HUDEP-2 (cell line): Measurements from ENCODE around the gene ERICH2.

Source experiments
- DNase-seq, 76 experiments: peaks; one replicate each; lab custom pipeline; 2025; ENCODE audit not compliant: unreplicated experiment in 76 of 76; lab: John Stamatoyannopoulos, UW

The ERICH2 gene

GRCh38 chr2:170761572-170761971, 8.6 kb upstream of the ERICH2 start:
- no peak for DNase-seq

GRCh38 chr2:170762760-170763159, 7.4 kb upstream of the ERICH2 start:
- no peak for DNase-seq

GRCh38 chr2:170763232-170763631, 6.9 kb upstream of the ERICH2 start:
- DNase-seq, result no peak

- no peak for DNase-seq
These were observed 5.3 kb upstream of the ERICH2 start for GRCh38 chr2:170764880-170765261.

GRCh38 chr2:170766693-170767092, 3.5 kb upstream of the ERICH2 start:
- no peak for DNase-seq

GRCh38 chr2:170770606-170771420, 635 bp downstream of the ERICH2 start:
- DNase-seq, result peak in 75 of 76 experiments; percentile 11 to 89 (median 76)

- DNase-seq, result peak in 3 of 76 experiments; percentile 34 to 49 (median 34)
These were observed 1.3 kb downstream of the ERICH2 start for GRCh38 chr2:170771421-170771937.

- no peak for DNase-seq
These were observed 2.1 kb downstream of the ERICH2 start for GRCh38 chr2:170772295-170772694.

GRCh38 chr2:170774074-170774473, 3.9 kb downstream of the ERICH2 start:
- no peak for DNase-seq

GRCh38 chr2:170778900-170779299, 8.7 kb downstream of the ERICH2 start:
- DNase-seq, result no peak

- no peak for DNase-seq
These were observed 9.1 kb downstream of the ERICH2 start for GRCh38 chr2:170779304-170779703.

- DNase-seq, result no peak
These were observed 12.5 kb downstream of the ERICH2 start for GRCh38 chr2:170782673-170783072.

- DNase-seq, result no peak
These were observed 13.4 kb downstream of the ERICH2 start for GRCh38 chr2:170783549-170783948.

GRCh38 chr2:170798996-170799395, 28.8 kb downstream of the ERICH2 start:
- no peak for DNase-seq

- DNase-seq, result no peak
These were observed 36.4 kb downstream of the ERICH2 start for GRCh38 chr2:170806548-170806947.

GRCh38 chr2:170812710-170813600, 42.8 kb downstream of the ERICH2 start:
- DNase-seq, result peak in 36 of 76 experiments; percentile 7 to 77 (median 54)

GRCh38 chr2:170813611-170814532, 43.7 kb downstream of the ERICH2 start:
- DNase-seq, result peak in 32 of 76 experiments; percentile 3 to 61 (median 32)

- DNase-seq, result no peak
These were observed 44.5 kb downstream of the ERICH2 start for GRCh38 chr2:170814533-170815230.

GRCh38 chr2:170815311-170815710, 45.1 kb downstream of the ERICH2 start:
- no peak for DNase-seq
